ENCODE results near the gene PDCD1. TPM values are rescaled to one million over a fixed set of nuclear protein-coding genes. Genes with fewer than 3 reads are reported as not detected.

PDCD1 gene
- total RNA-seq, 2 donors from 2014 or later = 1.0 to 17.5 TPM

DNA sequence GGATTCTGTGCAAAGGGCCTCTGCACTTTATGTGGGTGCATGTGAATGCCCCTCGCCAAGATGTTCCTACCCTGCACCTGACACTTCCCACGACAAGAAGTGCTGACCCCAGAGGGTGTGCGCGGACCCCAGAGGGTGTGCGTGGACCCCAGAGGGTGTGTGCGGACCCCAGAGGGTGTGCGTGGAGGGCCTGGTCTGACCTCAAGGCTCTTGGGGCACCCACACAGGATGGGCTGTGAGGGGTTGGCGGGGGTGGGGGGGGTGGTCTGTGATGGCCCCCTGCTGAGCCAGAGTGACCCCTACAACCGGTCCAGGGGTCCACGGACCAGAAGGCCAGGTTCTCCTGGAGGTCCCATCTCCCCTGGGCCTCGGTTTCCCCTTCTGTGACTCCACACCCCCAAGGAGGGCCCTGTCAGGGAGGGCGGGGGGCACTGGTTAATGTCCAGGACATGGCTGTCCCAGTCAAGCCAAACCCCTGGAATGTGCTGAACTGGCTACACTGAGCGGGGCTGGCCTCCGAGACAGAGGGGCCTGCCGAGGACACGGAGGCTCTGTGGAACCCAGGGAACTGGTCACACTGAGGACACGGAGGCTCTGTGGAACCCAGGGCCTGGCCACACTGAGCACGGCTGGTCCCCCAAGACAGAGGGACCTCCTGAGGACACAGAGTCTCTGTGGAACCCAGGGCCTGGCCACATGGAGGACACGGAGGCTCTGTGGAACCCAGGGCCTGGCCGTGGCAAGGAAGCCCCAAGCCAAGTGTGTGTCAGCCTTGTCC lies 46.6 kb downstream of the PDCD1 start:
- TF ChIP-seq, protein P1, sequence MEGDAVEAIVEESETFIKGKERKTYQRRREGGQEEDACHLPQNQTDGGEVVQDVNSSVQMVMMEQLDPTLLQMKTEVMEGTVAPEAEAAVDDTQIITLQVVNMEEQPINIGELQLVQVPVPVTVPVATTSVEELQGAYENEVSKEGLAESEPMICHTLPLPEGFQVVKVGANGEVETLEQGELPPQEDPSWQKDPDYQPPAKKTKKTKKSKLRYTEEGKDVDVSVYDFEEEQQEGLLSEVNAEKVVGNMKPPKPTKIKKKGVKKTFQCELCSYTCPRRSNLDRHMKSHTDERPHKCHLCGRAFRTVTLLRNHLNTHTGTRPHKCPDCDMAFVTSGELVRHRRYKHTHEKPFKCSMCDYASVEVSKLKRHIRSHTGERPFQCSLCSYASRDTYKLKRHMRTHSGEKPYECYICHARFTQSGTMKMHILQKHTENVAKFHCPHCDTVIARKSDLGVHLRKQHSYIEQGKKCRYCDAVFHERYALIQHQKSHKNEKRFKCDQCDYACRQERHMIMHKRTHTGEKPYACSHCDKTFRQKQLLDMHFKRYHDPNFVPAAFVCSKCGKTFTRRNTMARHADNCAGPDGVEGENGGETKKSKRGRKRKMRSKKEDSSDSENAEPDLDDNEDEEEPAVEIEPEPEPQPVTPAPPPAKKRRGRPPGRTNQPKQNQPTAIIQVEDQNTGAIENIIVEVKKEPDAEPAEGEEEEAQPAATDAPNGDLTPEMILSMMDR (IDR thresholded peaks at IDR 0.05) = no peak
- no peaks in the 10 kb centered on the region for H3K27me3 ChIP-seq
- no peak for DNase-seq (ENCODE audit: low spot score)

DNA sequence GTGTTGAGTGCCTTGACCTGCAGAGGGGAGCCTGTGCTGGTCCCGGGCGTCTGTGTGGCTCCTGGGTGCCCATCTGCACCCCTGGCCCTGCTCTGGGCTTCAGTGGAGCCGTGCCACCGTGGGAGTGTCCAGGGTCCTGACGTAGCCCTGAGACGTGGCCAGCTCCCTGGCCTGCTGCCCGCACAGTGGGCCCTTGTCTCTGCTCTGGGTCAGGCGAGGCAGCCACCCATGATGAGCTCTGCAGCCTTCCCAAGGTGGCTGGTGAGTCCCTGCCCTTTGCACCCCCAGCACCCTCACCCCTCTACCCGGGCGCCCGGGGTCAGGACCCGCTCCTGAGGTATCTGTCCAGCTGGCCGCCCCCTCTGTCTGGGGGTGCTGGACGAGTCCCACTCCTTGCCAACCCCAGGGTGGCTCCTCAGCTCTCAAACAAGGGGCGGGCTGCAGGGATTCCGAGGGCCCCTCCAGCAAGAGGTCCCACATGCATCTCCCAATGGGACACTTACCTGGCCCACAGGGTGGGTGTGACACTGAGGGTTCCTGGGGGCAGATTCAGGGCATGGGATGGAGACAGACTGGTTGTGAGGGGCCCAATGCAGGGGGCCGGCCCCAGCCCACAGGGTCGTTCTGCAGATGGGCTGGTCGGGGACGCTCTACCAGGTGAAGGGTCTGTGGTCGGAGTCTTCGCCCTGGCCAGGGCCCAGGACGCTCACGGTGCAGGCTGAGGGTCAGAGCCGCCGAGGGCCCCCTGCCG lies 47.3 kb downstream of the PDCD1 start:
- no peaks in the 10 kb centered on the region for H3K27me3 ChIP-seq
- H3K27ac ChIP-seq = peak overlapping the region; percentile 78 to 84
- H3K36me3 ChIP-seq = no peaks in the 10 kb centered on the region
- H3K4me3 ChIP-seq = no peak overlapping the region
- TF ChIP-seq, protein P1 (IDR thresholded peaks at IDR 0.05) = no peak
- DNase-seq (ENCODE audit: low spot score) = peak; percentile 58
- peaks cover 0 to 20% of the 10 kb centered on the region in 2 donors for H3K4me1 ChIP-seq
- H3K9me3 ChIP-seq = no peaks in the 10 kb centered on the region

More for the DNA sequence above, 46.6 kb downstream of the PDCD1 start:
- no peak overlapping the region for H3K4me3 ChIP-seq
- no peaks in the 10 kb centered on the region for H3K36me3 ChIP-seq
- H3K27ac ChIP-seq = no peak overlapping the region
- H3K4me1 ChIP-seq = peaks cover 0 to 23% of the 10 kb centered on the region in 2 donors
- no peaks in the 10 kb centered on the region for H3K9me3 ChIP-seq

DNA sequence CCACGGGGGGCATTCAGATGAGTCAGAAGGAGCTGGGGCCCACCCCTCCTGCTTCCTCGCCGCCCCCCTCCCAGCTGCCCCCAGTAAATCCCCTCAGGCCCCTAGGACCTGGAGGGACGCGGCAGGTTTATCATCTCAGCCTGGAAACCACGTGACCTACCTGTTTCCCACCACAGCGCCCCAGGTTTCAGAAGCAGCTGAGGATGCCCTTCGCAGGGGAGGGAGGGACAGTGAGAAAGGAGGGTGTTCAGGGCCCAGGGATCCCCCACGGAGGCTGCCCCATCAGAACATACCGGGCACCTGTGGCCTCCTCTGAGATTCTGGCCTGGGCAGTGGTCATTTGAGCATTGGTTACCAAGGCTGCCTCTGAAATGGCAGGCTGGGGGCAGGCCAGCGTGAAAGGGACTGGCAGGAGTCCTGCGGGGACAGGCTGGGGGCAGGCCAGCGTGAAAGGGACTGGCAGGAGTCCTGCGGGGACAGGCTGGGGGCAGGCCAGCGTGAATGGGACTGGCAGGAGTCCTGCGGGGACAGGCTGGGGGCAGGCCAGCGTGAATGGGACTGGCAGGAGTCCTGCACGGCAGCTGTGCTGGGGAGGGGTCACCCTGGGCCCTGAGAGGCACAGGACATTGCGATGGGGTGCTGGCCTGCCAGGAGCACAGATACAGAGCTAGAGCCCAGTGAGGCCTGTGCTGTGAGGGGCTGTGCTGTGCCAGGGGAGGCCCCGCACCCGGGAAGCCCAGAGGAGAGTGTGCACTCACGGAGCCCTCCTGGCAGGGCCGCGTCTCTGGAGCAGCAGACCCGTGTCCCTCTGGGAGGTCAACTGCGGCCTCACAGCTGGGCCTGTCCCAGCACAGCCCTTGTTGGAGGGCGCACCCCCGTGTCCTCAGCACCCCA lies 48.1 kb downstream of the PDCD1 start:
- Histone ChIP-seq H3K4me1 (peaks cover 0 to 20% of the 10 kb centered on the region in 2 donors), H3K27me3 (no peaks in the 10 kb centered on the region), H3K27ac (peak overlapping the region; percentile 78 to 84), H3K36me3 (no peaks in the 10 kb centered on the region), H3K4me3 (no peak overlapping the region), H3K9me3 (no peaks in the 10 kb centered on the region)
- peak; percentile 58 for DNase-seq (ENCODE audit: low spot score)
- TF ChIP-seq, protein P1 (IDR thresholded peaks at IDR 0.05) = no peak

DNA sequence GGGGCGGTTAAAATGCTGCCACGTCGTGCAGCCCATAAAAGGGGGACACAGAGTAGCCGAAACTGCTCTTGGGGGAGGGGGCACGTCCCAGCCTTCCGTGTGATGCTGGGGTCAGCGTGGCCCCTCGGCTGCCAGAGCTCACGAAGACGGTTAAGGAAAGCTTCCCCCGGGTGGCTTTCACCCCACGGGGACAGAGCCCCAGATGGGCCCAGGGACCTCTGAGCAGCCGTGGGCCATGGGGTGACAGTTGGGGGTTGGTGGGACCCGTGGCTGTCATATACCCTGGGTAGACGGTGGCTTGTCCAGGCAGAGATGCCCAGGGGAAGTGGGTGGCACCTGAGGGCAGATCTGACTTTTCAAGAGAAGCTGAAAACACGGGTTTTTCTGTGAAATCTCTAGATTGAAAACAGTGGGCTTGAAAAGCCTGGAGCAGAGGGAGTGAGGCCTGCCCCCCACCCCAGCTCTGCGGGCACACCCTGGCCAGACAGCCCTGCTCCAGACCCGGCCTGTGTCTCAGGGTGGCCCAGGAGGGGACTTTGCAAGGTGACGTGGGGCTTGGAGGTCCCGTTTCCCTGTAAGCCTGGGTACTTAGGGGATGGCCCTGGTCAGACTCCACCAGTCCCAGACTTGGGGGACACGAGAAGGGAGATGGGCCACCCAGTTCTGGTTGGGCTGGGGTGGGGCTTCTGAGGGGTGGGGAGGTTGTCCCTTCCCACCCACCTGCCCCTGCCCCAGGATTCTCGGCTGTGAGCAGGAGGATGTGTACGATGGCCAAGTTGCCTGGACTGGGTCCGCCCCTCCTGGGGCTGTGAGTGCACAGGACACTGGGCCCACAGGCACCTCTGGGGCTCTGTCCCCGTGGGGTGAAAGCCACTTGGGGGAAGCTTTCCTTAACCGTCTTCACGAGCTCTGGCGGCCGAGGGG lies 49.0 kb downstream of the PDCD1 start:
- H3K27me3 ChIP-seq = no peaks in the 10 kb centered on the region
- H3K9me3 ChIP-seq = no peaks in the 10 kb centered on the region
- TF ChIP-seq, protein P1 (IDR thresholded peaks at IDR 0.05) = no peak
- peaks cover 0 to 24% of the 10 kb centered on the region in 2 donors for H3K4me1 ChIP-seq
- H3K36me3 ChIP-seq = no peaks in the 10 kb centered on the region
- peak overlapping the region; percentile 78 to 84 for H3K27ac ChIP-seq
- H3K4me3 ChIP-seq = no peak overlapping the region
- DNase-seq (ENCODE audit: low spot score) = no peak

Measured in right atrium auricular region (tissue), 2 donors.